ENCODE measurements around the gene CYP2E1.

- TF ChIP-seq CTCF (conservative IDR thresholded peaks at IDR 0.05) (no peak), ZFX (IDR thresholded peaks at IDR 0.05) (no peak)
These were observed 15.8 kb upstream of the CYP2E1 start for GRCh38 chr10:133511408-133511807.

Measured in C4-2B (cell line).